OCI-M2 (cell line): ENCODE results near the gene SBNO1.
"Not testable (repeated sequence)": the region's sequence is repeated elsewhere in the genome, so short reads cannot be mapped to it uniquely, and the experiment has no call there.

Source experiments
- DNase-seq: peaks from one replicate; lab custom pipeline; 2025; ENCODE audit not compliant: unreplicated experiment; lab: John Stamatoyannopoulos, UW

Gene SBNO1

GRCh38 chr12:123351349-123351748, 13.3 kb downstream of the SBNO1 start:
- no peak for DNase-seq

GRCh38 chr12:123346946-123347345, 17.7 kb downstream of the SBNO1 start:
- no peak for DNase-seq

- no peak for DNase-seq
Observed at GRCh38 chr12:123344086-123344485, 20.6 kb downstream of the SBNO1 start.

- no peak for DNase-seq
Observed at GRCh38 chr12:123337070-123337469, 27.6 kb downstream of the SBNO1 start.

GRCh38 chr12:123336530-123336929, 28.1 kb downstream of the SBNO1 start:
- DNase-seq, result no peak

GRCh38 chr12:123335490-123335889, 29.2 kb downstream of the SBNO1 start:
- DNase-seq, result no peak

GRCh38 chr12:123329799-123330198, 34.8 kb downstream of the SBNO1 start:
- no peak for DNase-seq

GRCh38 chr12:123319826-123320225, 44.8 kb downstream of the SBNO1 start:
- DNase-seq, result no peak

GRCh38 chr12:123319273-123319672, 45.4 kb downstream of the SBNO1 start:
- DNase-seq, result no peak

GRCh38 chr12:123313046-123313445, 51.6 kb downstream of the SBNO1 start:
- not testable (repeated sequence) for DNase-seq

GRCh38 chr12:123306200-123306599, 58.4 kb downstream of the SBNO1 start:
- DNase-seq, result no peak

GRCh38 chr12:123305136-123305535, 59.5 kb downstream of the SBNO1 start:
- DNase-seq, result no peak

- no peak for DNase-seq
Observed at GRCh38 chr12:123293178-123293760, 71.4 kb downstream of the SBNO1 start.

GRCh38 chr12:123289911-123290310, 74.7 kb downstream of the SBNO1 start:
- DNase-seq, result no peak

GRCh38 chr12:123288751-123289346, 75.8 kb downstream of the SBNO1 start:
- no peak for DNase-seq

GRCh38 chr12:123286652-123287373, 77.8 kb downstream of the SBNO1 start:
- DNase-seq, result no peak

GRCh38 chr12:123284669-123285068, 80.0 kb downstream of the SBNO1 start:
- no peak for DNase-seq

- DNase-seq, result no peak
Observed at GRCh38 chr12:123283461-123283860, 81.2 kb downstream of the SBNO1 start.

GRCh38 chr12:123282111-123282510, 82.5 kb downstream of the SBNO1 start:
- no peak for DNase-seq

- no peak for DNase-seq
Observed at GRCh38 chr12:123280971-123281370, 83.7 kb downstream of the SBNO1 start.

GRCh38 chr12:123278101-123278627, 86.5 kb downstream of the SBNO1 start:
- no peak for DNase-seq

GRCh38 chr12:123273166-123273565, 91.5 kb downstream of the SBNO1 start:
- DNase-seq, result no peak
